HCT116 (cell line): ENCODE measurements around the gene SRR. TPM values are rescaled to one million over a fixed set of nuclear protein-coding genes. Genes with fewer than 3 reads are reported as not detected.

Source experiments
- ATAC-seq: fragments of 200-7000 bp; cut with Tn5 transposase; 2 replicates; pipeline ENCODE4 v1.9.1; 2020; ENCODE audit warnings: mild to moderate bottlenecking, moderate library complexity
- BruUV-seq: library from RNA; stranded (reverse); fragments of 400-500 nt; replicated peaks from 2 replicates; lab custom pipeline; 2021; lab: Mats Ljungman, UMichigan
- CTCF ChIA-PET: fragments of 300-600 bp; sonication (Branson Sonifier 250); formaldehyde crosslinking; loops from one replicate; lab custom pipeline; 2021; ENCODE audit warnings: antibody characterized with exemption; lab: Charles Lee
- POLR2A ChIA-PET: fragments of 300-600, 350-600 bp; sonication (Branson Sonifier 250); formaldehyde crosslinking; loops from one replicate; lab custom pipeline; 2021; ENCODE audit warnings: antibody characterized with exemption; lab: Charles Lee
- RAD21 ChIA-PET, 2 experiments: fragments of 300-600 bp; sonication (Branson Sonifier 250); formaldehyde crosslinking; loops; one replicate each; lab custom pipeline; 2023; ENCODE audit warnings: low total read pairs in 2 of 2; ENCODE audit not compliant: uncharacterized antibody in 2 of 2, unreplicated experiment in 2 of 2, low non-redundant PET in 1 of 2; lab: Charles Lee
- DNase-seq: peaks from one replicate; pipeline ENCODE4 v3.0.0-alpha.2; 2010; ENCODE audit warnings: low read depth, low spot score
- H2AFZ ChIP-seq: fragments of 200-600 bp; shearing (Covaris generic), sonication (generic); 2 replicates; pipeline ENCODE4 v1.6.1; 2017; ENCODE audit warnings: low read depth, mixed run types, mixed read lengths, antibody characterized with exemption, low read length; ENCODE audit not compliant: poor library complexity, severe bottlenecking
- H3K27ac ChIP-seq: 2 replicates; pipeline ENCODE4 v1.5.1; 2012; ENCODE audit warnings: low read depth, low read length
- H3K27me3 ChIP-seq: fragments of 200-600 bp; sonication (generic); 2 replicates; pipeline ENCODE4 v1.6.1; 2016; ENCODE audit warnings: mixed run types, low read length, mixed read lengths; ENCODE audit not compliant: insufficient read depth
- H3K36me3 ChIP-seq, 2 experiments: fragments of 200-500 bp in 1 of 2; fragments of 200-600 bp in 1 of 2; sonication (Bioruptor generic) in 1 of 2; sonication (generic) in 1 of 2; 2 replicates each; pipeline versions ENCODE4 v1.5.1 to v1.6.1; 2014 to 2016; ENCODE audit warnings: low read length in 2 of 2, inconsistent platforms in 1 of 2, mixed read lengths in 1 of 2, mixed run types in 1 of 2; ENCODE audit not compliant: insufficient read depth in 2 of 2, control insufficient read depth in 1 of 2
- H3K4me1 ChIP-seq, 2 experiments: fragments of 200-600 bp in 1 of 2; sonication (generic) in 1 of 2; 2 replicates each; pipeline versions ENCODE4 v1.5.1 to v1.6.1; 2012 to 2017; ENCODE audit warnings: low read length in 2 of 2, inconsistent platforms in 1 of 2, mild to moderate bottlenecking in 1 of 2, mixed read lengths in 1 of 2, mixed run types in 1 of 2, moderate library complexity in 1 of 2; ENCODE audit not compliant: insufficient read depth in 2 of 2, control insufficient read depth in 1 of 2
- H3K4me2 ChIP-seq: fragments of 200-600 bp; sonication (generic); 2 replicates; pipeline ENCODE4 v1.6.1; 2017; ENCODE audit warnings: mixed run types, low read length, mixed read lengths
- H3K4me3 ChIP-seq, 2 experiments: fragments of 200-600 bp in 1 of 2; sonication (generic) in 1 of 2; replicated peaks in 1 of 2; 2 replicates each; pipeline ENCODE4 v1.5.1; 2011 to 2016; ENCODE audit warnings: low read length in 2 of 2, control low read depth in 1 of 2, low read depth in 1 of 2, mild to moderate bottlenecking in 1 of 2, mixed read lengths in 1 of 2, mixed run types in 1 of 2
- H3K79me2 ChIP-seq: fragments of 200-600 bp; sonication (generic); 2 replicates; pipeline ENCODE4 v1.6.1; 2017; ENCODE audit warnings: mild to moderate bottlenecking, mixed run types, low read length, moderate library complexity, mixed read lengths; ENCODE audit not compliant: insufficient read depth
- H3K9ac ChIP-seq: fragments of 200-600 bp; sonication (generic); 2 replicates; pipeline ENCODE4 v1.6.1; 2016; ENCODE audit warnings: low read length, mixed read lengths
- H3K9me2 ChIP-seq: fragments of 200-600 bp; sonication (generic), shearing (Covaris generic); 2 replicates; pipeline ENCODE4 v1.6.1; 2017; ENCODE audit warnings: mixed run types, mild to moderate bottlenecking, moderate library complexity; ENCODE audit not compliant: insufficient read depth
- H3K9me3 ChIP-seq, 2 experiments: fragments of 200-500 bp in 1 of 2; fragments of 200-600 bp in 1 of 2; sonication (Bioruptor generic) in 1 of 2; sonication (generic) in 1 of 2; 2 replicates each; pipeline ENCODE4 v1.6.1; 2014 to 2017; ENCODE audit warnings: low read length in 2 of 2, mixed read lengths in 2 of 2, inconsistent platforms in 1 of 2, low read depth in 1 of 2, mild to moderate bottlenecking in 1 of 2, mixed run types in 1 of 2, moderate library complexity in 1 of 2; ENCODE audit not compliant: control insufficient read depth in 1 of 2, insufficient read depth in 1 of 2
- H4K20me1 ChIP-seq: fragments of 200-600 bp; sonication (generic), shearing (Covaris generic); 2 replicates; pipeline ENCODE4 v1.6.1; 2017; ENCODE audit warnings: mixed run types, mild to moderate bottlenecking, moderate library complexity; ENCODE audit not compliant: insufficient read depth
- CBX3 ChIP-seq: IDR thresholded peaks from 2 replicates; pipeline ENCODE4 v1.6.1; 2012; ENCODE audit warnings: low read depth
- EGR1 ChIP-seq: IDR thresholded peaks from 2 replicates; pipeline ENCODE4 v1.6.1; 2012; ENCODE audit warnings: low read depth
- EZH2phosphoT487 ChIP-seq: fragments of 200-600 bp; IDR thresholded peaks from 2 replicates; pipeline ENCODE4 v1.6.1; 2018; ENCODE audit warnings: antibody characterized with exemption, borderline replicate concordance
- FOSL1 ChIP-seq: IDR thresholded peaks from 2 replicates; pipeline ENCODE4 v1.6.1; 2012; ENCODE audit warnings: low read depth
- RAD21 ChIP-seq: IDR thresholded peaks from 2 replicates; pipeline ENCODE4 v1.6.1; 2012; ENCODE audit warnings: low read depth, mild to moderate bottlenecking
- SP1 ChIP-seq: IDR thresholded peaks from 2 replicates; pipeline ENCODE4 v1.6.1; 2012; ENCODE audit warnings: low read depth
- TCF7L2 ChIP-seq: IDR thresholded peaks from 2 replicates; pipeline ENCODE4 v1.7.0; 2011; ENCODE audit warnings: borderline replicate concordance, inconsistent platforms; ENCODE audit not compliant: insufficient read depth, insufficient read length; ENCODE audit errors: extremely low read depth
- ZFX ChIP-seq: fragments of 450-650 bp; IDR thresholded peaks from 2 replicates; pipeline ENCODE4 v1.6.1; 2017
- intact Hi-C: fragments of 100-400 bp; cut with micrococcal nuclease; formaldehyde crosslinking; loops from 2 replicates; pipeline ENCODE4 v1.10.0; 2022
- total RNA-seq: library from RNA; stranded (reverse); gene quantifications from one replicate; pipeline ENCODE4 v1.2.1, GENCODE V29; 2021; ENCODE audit not compliant: unreplicated experiment
- TF ChIP-seq, protein P1 (sequence below), 3 experiments: fragments of 200-600 bp in 1 of 3; sonication (generic) in 1 of 3; IDR thresholded peaks in 2 of 3; conservative IDR thresholded peaks in 1 of 3; 2 replicates each; pipeline ENCODE4 v1.5.1; 2012 to 2017; ENCODE audit warnings: low read depth in 2 of 3, low read length in 2 of 3, antibody characterized with exemption in 1 of 3, borderline replicate concordance in 1 of 3, control low read depth in 1 of 3, mild to moderate bottlenecking in 1 of 3, mixed read lengths in 1 of 3, mixed run types in 1 of 3, moderate library complexity in 1 of 3; ENCODE audit not compliant: insufficient read depth in 1 of 3
- TF ChIP-seq, protein P2 (sequence below): IDR thresholded peaks from 2 replicates; pipeline ENCODE4 v1.6.1; 2012; ENCODE audit warnings: low read depth

The SRR gene
- total RNA-seq, 1 experiment from 2014 or later, result 15.1 TPM

DNA sequence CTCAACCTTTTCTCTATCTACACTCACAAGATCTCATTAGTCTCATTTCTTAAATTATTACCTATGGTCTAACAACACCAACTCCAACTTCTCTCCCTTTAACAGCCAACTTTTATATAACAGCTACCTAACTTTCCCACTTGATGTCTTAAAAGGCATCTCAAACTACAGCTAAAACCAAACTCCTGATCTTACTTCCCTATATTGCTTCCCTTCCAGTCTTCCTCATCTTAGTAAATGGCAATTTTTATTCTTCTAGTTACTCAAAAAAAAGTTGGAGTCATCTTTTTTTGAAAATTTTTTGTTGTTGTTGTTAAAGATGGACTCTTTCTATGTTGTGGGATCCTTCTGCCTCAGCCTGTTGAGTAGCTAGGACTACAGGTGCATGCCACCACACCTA is 15.3 kb downstream of the SRR start:
- Histone ChIP-seq H3K9me2 (no peaks in the 10 kb centered on the region), H3K4me2 (no peak overlapping the region), H3K4me1 (peaks cover 12 to 19% of the 10 kb centered on the region in 2 experiments), H3K9me3 (no peaks in the 10 kb centered on the region), H3K27ac (no peak overlapping the region), H3K27me3 (no peaks in the 10 kb centered on the region), H3K9ac (no peak overlapping the region), H2AFZ (no peak overlapping the region), H3K36me3 (peaks cover 14 to 18% of the 10 kb centered on the region in 2 experiments), H3K79me2 (no peaks in the 10 kb centered on the region), H4K20me1 (no peaks in the 10 kb centered on the region), H3K4me3 (no peak overlapping the region)
- DNase-seq (no peak), ATAC-seq (no peak)
- no TSS peak for BruUV-seq
- ChIA-PET POLR2A (no interaction called here), CTCF (no interaction called here), RAD21 (no interaction called here)
- intact Hi-C loops, result no loop called here
- TF ChIP-seq ZFX (no peak), EGR1 (no peak), TCF7L2 (no peak), SP1 (no peak)
- TF ChIP-seq, protein P1, sequence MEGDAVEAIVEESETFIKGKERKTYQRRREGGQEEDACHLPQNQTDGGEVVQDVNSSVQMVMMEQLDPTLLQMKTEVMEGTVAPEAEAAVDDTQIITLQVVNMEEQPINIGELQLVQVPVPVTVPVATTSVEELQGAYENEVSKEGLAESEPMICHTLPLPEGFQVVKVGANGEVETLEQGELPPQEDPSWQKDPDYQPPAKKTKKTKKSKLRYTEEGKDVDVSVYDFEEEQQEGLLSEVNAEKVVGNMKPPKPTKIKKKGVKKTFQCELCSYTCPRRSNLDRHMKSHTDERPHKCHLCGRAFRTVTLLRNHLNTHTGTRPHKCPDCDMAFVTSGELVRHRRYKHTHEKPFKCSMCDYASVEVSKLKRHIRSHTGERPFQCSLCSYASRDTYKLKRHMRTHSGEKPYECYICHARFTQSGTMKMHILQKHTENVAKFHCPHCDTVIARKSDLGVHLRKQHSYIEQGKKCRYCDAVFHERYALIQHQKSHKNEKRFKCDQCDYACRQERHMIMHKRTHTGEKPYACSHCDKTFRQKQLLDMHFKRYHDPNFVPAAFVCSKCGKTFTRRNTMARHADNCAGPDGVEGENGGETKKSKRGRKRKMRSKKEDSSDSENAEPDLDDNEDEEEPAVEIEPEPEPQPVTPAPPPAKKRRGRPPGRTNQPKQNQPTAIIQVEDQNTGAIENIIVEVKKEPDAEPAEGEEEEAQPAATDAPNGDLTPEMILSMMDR (IDR thresholded peaks at IDR 0.05 in 2 of 3, conservative IDR thresholded peaks at IDR 0.05 in 1 of 3; ENCODE audit: borderline replicate concordance in 1 of 3, insufficient read depth in 1 of 3, low read depth in 2 of 3, low read length in 2 of 3), result no peak

DNA sequence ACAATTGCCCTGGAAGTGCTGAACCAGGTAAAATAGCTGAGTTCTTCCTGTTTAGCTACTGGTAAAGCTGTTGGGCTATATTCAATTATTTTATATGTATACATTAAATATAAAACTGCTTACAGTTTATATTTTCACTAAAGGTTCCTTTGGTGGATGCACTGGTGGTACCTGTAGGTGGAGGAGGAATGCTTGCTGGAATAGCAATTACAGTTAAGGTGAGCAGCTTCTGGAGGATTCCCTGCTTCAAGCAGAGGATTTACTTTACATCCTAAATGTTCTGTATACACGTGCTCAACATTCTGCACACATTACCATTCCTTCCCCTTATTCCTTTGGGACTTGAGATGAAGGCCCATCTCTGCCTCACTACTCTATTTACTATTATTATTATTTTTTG is 17.6 kb downstream of the SRR start:
- H3K9ac ChIP-seq, result no peak overlapping the region
- H3K4me1 ChIP-seq, result peaks cover 8 to 14% of the 10 kb centered on the region in 2 experiments
- no peak for ATAC-seq
- H3K9me3 ChIP-seq, result no peaks in the 10 kb centered on the region
- ChIA-PET RAD21 (no interaction called here), CTCF (interaction anchor here (1.1 kb wide), 1 partner anchor 263 kb away, joined by 3 read pairs; no protein-coding TSS in a partner anchor), POLR2A (interaction anchor here (0.9 to 1.1 kb wide), 2 partner anchors 10 to 15 kb away, joined by 3 to 6 read pairs; partner anchors contain the start of gene TSR1)
- peaks cover 16% of the 10 kb centered on the region; the same call in 1 of the 2 replicates for H3K79me2 ChIP-seq
- H3K36me3 ChIP-seq, result peaks cover 32 to 36% of the 10 kb centered on the region in 2 experiments
- H3K4me3 ChIP-seq, result no peak overlapping the region
- no TSS peak for BruUV-seq
- H3K27me3 ChIP-seq, result no peaks in the 10 kb centered on the region
- no peak overlapping the region for H3K27ac ChIP-seq
- H4K20me1 ChIP-seq, result 0 out of 2 replicates have a peak, but pooled peaks cover 5% of the 10 kb centered on the region
- no peak overlapping the region for H3K4me2 ChIP-seq
- intact Hi-C loops, result no loop called here
- H3K9me2 ChIP-seq, result no peaks in the 10 kb centered on the region
- DNase-seq, result no peak
- no peak overlapping the region for H2AFZ ChIP-seq
- TF ChIP-seq, protein P2, sequence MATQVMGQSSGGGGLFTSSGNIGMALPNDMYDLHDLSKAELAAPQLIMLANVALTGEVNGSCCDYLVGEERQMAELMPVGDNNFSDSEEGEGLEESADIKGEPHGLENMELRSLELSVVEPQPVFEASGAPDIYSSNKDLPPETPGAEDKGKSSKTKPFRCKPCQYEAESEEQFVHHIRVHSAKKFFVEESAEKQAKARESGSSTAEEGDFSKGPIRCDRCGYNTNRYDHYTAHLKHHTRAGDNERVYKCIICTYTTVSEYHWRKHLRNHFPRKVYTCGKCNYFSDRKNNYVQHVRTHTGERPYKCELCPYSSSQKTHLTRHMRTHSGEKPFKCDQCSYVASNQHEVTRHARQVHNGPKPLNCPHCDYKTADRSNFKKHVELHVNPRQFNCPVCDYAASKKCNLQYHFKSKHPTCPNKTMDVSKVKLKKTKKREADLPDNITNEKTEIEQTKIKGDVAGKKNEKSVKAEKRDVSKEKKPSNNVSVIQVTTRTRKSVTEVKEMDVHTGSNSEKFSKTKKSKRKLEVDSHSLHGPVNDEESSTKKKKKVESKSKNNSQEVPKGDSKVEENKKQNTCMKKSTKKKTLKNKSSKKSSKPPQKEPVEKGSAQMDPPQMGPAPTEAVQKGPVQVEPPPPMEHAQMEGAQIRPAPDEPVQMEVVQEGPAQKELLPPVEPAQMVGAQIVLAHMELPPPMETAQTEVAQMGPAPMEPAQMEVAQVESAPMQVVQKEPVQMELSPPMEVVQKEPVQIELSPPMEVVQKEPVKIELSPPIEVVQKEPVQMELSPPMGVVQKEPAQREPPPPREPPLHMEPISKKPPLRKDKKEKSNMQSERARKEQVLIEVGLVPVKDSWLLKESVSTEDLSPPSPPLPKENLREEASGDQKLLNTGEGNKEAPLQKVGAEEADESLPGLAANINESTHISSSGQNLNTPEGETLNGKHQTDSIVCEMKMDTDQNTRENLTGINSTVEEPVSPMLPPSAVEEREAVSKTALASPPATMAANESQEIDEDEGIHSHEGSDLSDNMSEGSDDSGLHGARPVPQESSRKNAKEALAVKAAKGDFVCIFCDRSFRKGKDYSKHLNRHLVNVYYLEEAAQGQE, result no peak
- TF ChIP-seq FOSL1 (no peak), RAD21 (no peak), SP1 (no peak), ZFX (no peak), CBX3 (no peak), EZH2phosphoT487 (no peak)
- TF ChIP-seq, protein P1 (IDR thresholded peaks at IDR 0.05 in 2 of 3, conservative IDR thresholded peaks at IDR 0.05 in 1 of 3; ENCODE audit: borderline replicate concordance in 1 of 3, insufficient read depth in 1 of 3, low read depth in 2 of 3, low read length in 2 of 3), result no peak
